ENCODE data around the gene OR1F1. TPM values are rescaled to one million over a fixed set of nuclear protein-coding genes. Genes with fewer than 3 reads are reported as not detected.
A peak's percentile ranks its signal among the peaks of the same experiment; 100 is the strongest.

OR1F1 gene
- total and polyA plus RNA-seq, 9 of the 15 experiments (the other 6 are each of a cell fraction or from before 2014, with no cell fraction given), result 0.15 to 0.61 (median 0.35) TPM; not detected in 3

DNA sequence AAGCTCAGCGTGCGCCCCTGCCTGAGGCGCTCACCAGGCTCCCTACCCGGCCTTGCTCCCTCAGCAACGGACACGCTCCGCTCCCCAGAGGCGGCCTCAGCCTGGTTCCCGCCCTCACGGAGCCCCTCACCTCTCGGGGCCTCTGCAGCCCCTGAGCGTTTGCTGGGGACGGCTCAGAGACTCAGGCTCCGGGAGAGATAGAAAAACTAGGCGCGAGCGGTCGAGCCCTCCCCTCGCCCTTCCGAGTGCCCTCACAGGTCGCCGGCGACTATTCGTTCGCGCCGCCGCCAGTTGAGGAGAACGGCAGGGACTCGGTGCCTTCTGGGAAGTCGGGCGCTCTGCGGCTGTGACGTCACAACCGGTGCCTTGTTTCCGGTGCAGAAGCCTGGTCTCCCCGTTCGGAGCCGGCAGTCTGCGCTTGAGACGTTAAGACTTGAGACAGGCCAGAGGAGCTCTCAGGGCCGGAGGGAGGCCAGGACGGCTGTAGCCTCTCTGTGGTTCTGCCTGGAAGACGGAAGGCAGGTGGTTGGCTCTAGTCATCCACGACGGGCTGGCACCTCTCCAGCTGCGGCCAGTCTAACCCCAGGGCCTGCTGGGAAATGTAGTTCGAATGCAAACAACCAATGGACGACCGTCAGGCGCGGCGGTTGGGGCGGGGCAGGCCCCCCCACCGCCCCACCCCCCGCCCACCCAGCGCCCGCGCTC is 47.0 kb downstream of the OR1F1 start, which contains the start of gene ZNF200 (continued):
- TF ChIP-seq CEBPZ (IDR thresholded peaks at IDR 0.05; ENCODE audit: borderline replicate concordance, low read depth, low read length) (no peak), CHCHD3 (CRISPR knock-in tag; IDR thresholded peaks at IDR 0.05) (no peak), MCM2 (IDR thresholded peaks at IDR 0.05; ENCODE audit: low read depth) (no peak), ATF3 (IDR thresholded peaks at IDR 0.05) (peak; percentile 78), ATF3 (CRISPR knock-in tag; conservative IDR thresholded peaks at IDR 0.05) (no peak), CBFA2T2 (conservative IDR thresholded peaks at IDR 0.05) (no peak), GABPA (tag; conservative IDR thresholded peaks at IDR 0.05; ENCODE audit: low read depth) (peak; percentile 97), NFYB (IDR thresholded peaks at IDR 0.05; ENCODE audit: extremely low read depth, insufficient read length) (no peak), CREM (IDR thresholded peaks at IDR 0.05; ENCODE audit: low read depth) (peak; percentile 98), PURB (CRISPR knock-in tag; IDR thresholded peaks at IDR 0.05; ENCODE audit: low read depth) (no peak), TARDBP (IDR thresholded peaks at IDR 0.05) (no peak), HDAC2 (IDR thresholded peaks at IDR 0.05) (0 out of 2 replicates have a peak, but pooled peaks have one; percentile 68), ARID4B (CRISPR knock-in tag; IDR thresholded peaks at IDR 0.05) (peak; percentile 99)
- TF ChIP-seq, protein P1, sequence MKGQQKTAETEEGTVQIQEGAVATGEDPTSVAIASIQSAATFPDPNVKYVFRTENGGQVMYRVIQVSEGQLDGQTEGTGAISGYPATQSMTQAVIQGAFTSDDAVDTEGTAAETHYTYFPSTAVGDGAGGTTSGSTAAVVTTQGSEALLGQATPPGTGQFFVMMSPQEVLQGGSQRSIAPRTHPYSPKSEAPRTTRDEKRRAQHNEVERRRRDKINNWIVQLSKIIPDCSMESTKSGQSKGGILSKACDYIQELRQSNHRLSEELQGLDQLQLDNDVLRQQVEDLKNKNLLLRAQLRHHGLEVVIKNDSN (CRISPR knock-in tag; IDR thresholded peaks at IDR 0.05), result no peak
- TF ChIP-seq, protein P2, sequence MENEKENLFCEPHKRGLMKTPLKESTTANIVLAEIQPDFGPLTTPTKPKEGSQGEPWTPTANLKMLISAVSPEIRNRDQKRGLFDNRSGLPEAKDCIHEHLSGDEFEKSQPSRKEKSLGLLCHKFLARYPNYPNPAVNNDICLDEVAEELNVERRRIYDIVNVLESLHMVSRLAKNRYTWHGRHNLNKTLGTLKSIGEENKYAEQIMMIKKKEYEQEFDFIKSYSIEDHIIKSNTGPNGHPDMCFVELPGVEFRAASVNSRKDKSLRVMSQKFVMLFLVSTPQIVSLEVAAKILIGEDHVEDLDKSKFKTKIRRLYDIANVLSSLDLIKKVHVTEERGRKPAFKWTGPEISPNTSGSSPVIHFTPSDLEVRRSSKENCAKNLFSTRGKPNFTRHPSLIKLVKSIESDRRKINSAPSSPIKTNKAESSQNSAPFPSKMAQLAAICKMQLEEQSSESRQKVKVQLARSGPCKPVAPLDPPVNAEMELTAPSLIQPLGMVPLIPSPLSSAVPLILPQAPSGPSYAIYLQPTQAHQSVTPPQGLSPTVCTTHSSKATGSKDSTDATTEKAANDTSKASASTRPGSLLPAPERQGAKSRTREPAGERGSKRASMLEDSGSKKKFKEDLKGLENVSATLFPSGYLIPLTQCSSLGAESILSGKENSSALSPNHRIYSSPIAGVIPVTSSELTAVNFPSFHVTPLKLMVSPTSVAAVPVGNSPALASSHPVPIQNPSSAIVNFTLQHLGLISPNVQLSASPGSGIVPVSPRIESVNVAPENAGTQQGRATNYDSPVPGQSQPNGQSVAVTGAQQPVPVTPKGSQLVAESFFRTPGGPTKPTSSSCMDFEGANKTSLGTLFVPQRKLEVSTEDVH (IDR thresholded peaks at IDR 0.05; ENCODE audit: low read depth, partially characterized antibody), result peak; percentile 89
